ENCODE data around the gene RGS14. TPM values are rescaled to one million over a fixed set of nuclear protein-coding genes. Genes with fewer than 3 reads are reported as not detected.

RGS14 gene
- total RNA-seq, 4 donors from 2014 or later = 7.0 to 16.4 (median 7.5) TPM

GRCh38 chr5:177317959-177318377, 39.8 kb upstream of the RGS14 start:
- no peak for TF ChIP-seq CTCF (IDR thresholded peaks at IDR 0.05; ENCODE audit: low read depth)

- TF ChIP-seq CTCF (IDR thresholded peaks at IDR 0.05; ENCODE audit: low read depth) = no peak
Measured at GRCh38 chr5:177319913-177320588, 37.7 kb upstream of the RGS14 start.

- TF ChIP-seq CTCF (IDR thresholded peaks at IDR 0.05; ENCODE audit: low read depth) = no peak
Measured at GRCh38 chr5:177320879-177321278, 36.8 kb upstream of the RGS14 start.

- TF ChIP-seq CTCF (IDR thresholded peaks at IDR 0.05; ENCODE audit: low read depth) = no peak
Measured at GRCh38 chr5:177325868-177326381, 31.8 kb upstream of the RGS14 start.

- no peak for TF ChIP-seq CTCF (IDR thresholded peaks at IDR 0.05; ENCODE audit: low read depth)
Measured at GRCh38 chr5:177327539-177328522, 29.9 kb upstream of the RGS14 start.

GRCh38 chr5:177328545-177329231, 29.0 kb upstream of the RGS14 start:
- no peak for TF ChIP-seq CTCF (IDR thresholded peaks at IDR 0.05; ENCODE audit: low read depth)
